HL-60 (cell line): ENCODE measurements around the gene LGR6.
A peak's percentile ranks its signal among the peaks of the same experiment; 100 is the strongest.
"Not testable (repeated sequence)": the region's sequence is repeated elsewhere in the genome, so short reads cannot be mapped to it uniquely, and the experiment has no call there.

Source experiments
- DNase-seq, 2 experiments: peaks; one replicate each; pipeline ENCODE4 v3.0.0-alpha.2; 2010 to 2020; ENCODE audit warnings: low read depth in 1 of 2, low spot score in 1 of 2
- H3K27ac ChIP-seq: fragments of 250-450 bp; sonication (Bioruptor Pico); replicated peaks from 2 replicates; pipeline ENCODE4 v1.5.1; 2020; ENCODE audit warnings: mild to moderate bottlenecking, moderate library complexity
- H3K27me3 ChIP-seq: fragments of 250-450 bp; sonication (Bioruptor Pico); 2 replicates; pipeline ENCODE4 v1.5.1; 2021; ENCODE audit warnings: mild to moderate bottlenecking, moderate library complexity; ENCODE audit not compliant: insufficient read depth, poor library complexity, severe bottlenecking
- H3K4me3 ChIP-seq: replicated peaks from 2 replicates; pipeline ENCODE4 v1.5.1; 2011; ENCODE audit warnings: mild to moderate bottlenecking, control low read depth, low read length; ENCODE audit not compliant: insufficient read depth
- GABPA ChIP-seq: IDR thresholded peaks from 2 replicates; pipeline ENCODE4 v1.6.1; 2012; ENCODE audit warnings: low read depth
- POLR2AphosphoS5 ChIP-seq: IDR thresholded peaks from 2 replicates; pipeline ENCODE4 v1.6.1; 2012; ENCODE audit warnings: low read depth
- SPI1 ChIP-seq: IDR thresholded peaks from 2 replicates; pipeline ENCODE4 v1.6.1; 2012; ENCODE audit warnings: low read depth, mild to moderate bottlenecking, borderline replicate concordance
- TF ChIP-seq, protein P1 (sequence below): IDR thresholded peaks from one replicate; pipeline ENCODE4 v1.5.1; 2011; ENCODE audit warnings: low read length, control low read depth, inconsistent platforms; ENCODE audit not compliant: insufficient read depth
- TF ChIP-seq, protein P2 (sequence below): IDR thresholded peaks from 2 replicates; pipeline ENCODE4 v1.6.1; 2012; ENCODE audit warnings: low read depth; ENCODE audit not compliant: insufficient replicate concordance

Gene LGR6

DNA sequence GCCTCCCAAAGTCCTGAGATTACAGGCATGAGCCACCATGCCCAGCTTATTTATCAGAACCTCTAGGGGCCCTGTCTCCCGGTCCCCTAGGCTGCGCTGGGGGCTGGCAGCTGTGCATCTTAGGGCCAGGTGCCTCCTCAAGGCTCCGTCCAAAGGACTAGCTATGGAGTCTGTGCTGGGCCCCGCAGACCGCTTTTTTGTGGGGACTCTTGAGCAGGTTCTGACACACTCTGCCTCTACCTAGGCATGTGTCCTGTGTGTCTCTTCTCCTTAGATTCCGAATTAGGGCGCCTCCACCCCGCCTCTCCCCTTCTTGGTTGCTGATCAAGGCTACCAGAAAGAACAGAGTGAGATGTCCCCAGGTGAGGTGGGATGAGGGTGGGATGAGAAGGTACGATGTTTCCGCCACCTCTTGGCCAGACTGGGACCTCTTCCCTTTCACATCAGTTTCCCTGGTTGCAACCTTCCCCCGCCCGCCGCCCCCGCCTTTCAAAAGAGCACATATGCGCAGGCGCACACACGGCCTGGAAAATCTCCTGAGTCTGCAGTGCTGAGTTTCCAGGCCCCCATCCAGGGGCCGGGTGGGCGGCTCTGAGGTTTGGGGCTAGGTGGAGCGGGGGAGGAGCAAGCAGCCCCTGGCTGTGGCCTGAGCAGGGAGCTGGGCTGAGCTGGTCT, 28.2 kb upstream of the LGR6 start:
- DNase-seq = no peak
- Histone ChIP-seq H3K4me3 (no peak overlapping the region), H3K27me3 (no peaks in the 10 kb centered on the region), H3K27ac (peak overlapping the region; percentile 41)
- TF ChIP-seq, protein P1, sequence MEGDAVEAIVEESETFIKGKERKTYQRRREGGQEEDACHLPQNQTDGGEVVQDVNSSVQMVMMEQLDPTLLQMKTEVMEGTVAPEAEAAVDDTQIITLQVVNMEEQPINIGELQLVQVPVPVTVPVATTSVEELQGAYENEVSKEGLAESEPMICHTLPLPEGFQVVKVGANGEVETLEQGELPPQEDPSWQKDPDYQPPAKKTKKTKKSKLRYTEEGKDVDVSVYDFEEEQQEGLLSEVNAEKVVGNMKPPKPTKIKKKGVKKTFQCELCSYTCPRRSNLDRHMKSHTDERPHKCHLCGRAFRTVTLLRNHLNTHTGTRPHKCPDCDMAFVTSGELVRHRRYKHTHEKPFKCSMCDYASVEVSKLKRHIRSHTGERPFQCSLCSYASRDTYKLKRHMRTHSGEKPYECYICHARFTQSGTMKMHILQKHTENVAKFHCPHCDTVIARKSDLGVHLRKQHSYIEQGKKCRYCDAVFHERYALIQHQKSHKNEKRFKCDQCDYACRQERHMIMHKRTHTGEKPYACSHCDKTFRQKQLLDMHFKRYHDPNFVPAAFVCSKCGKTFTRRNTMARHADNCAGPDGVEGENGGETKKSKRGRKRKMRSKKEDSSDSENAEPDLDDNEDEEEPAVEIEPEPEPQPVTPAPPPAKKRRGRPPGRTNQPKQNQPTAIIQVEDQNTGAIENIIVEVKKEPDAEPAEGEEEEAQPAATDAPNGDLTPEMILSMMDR = no peak
- no peak for TF ChIP-seq GABPA
- no peak for TF ChIP-seq POLR2AphosphoS5
- TF ChIP-seq, protein P2, sequence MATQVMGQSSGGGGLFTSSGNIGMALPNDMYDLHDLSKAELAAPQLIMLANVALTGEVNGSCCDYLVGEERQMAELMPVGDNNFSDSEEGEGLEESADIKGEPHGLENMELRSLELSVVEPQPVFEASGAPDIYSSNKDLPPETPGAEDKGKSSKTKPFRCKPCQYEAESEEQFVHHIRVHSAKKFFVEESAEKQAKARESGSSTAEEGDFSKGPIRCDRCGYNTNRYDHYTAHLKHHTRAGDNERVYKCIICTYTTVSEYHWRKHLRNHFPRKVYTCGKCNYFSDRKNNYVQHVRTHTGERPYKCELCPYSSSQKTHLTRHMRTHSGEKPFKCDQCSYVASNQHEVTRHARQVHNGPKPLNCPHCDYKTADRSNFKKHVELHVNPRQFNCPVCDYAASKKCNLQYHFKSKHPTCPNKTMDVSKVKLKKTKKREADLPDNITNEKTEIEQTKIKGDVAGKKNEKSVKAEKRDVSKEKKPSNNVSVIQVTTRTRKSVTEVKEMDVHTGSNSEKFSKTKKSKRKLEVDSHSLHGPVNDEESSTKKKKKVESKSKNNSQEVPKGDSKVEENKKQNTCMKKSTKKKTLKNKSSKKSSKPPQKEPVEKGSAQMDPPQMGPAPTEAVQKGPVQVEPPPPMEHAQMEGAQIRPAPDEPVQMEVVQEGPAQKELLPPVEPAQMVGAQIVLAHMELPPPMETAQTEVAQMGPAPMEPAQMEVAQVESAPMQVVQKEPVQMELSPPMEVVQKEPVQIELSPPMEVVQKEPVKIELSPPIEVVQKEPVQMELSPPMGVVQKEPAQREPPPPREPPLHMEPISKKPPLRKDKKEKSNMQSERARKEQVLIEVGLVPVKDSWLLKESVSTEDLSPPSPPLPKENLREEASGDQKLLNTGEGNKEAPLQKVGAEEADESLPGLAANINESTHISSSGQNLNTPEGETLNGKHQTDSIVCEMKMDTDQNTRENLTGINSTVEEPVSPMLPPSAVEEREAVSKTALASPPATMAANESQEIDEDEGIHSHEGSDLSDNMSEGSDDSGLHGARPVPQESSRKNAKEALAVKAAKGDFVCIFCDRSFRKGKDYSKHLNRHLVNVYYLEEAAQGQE = no peak
- TF ChIP-seq SPI1 = no peak

DNA sequence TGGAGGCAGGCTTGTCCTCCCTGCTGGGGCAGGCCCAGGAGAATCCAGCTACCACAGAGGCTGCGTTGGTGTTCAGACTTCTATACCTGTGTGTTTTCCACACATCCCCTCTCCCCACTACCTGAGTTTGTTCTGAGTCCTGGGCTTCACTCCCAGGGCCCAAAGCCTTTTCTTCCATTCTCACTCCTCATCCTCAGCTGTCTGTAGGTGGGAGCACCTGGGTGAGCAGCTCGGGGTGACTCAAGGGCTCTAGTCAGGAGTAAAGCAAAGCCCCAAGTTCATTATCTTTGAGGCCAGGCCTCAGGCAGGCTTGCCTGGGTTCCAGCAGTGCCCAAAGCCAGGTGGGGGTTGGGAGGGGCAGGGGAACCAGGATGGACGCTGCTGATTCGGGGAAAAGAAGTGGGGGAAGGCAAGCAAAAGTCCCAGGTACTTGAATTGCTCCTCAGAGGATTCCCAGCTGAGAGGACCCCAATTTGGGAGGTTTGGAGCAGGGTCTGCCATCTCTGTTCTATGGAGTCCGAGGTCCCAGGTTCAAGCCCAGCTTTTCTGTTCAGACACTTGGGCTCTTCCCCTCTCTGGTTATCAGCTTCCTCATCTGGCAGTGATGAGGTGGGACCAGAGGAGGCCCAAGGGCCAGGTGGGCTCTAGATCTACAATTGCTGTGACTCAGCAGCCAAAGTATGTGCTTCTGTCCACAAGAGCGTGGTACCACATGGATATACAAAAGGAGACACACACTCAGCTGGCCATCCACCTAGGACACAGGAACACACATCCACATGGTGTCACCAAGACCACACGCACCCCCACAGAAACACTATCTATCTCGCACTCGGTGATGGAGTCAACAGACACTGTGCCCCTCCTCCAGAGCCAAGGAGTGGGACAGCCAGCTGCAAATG, 27.4 kb upstream of the LGR6 start:
- H3K27ac ChIP-seq = no peak overlapping the region
- H3K27me3 ChIP-seq = no peaks in the 10 kb centered on the region
- H3K4me3 ChIP-seq = no peak overlapping the region
- no peak for DNase-seq
- TF ChIP-seq, protein P2 = no peak
- no peak for TF ChIP-seq POLR2AphosphoS5
- no peak for TF ChIP-seq SPI1
- TF ChIP-seq, protein P1 = no peak
- TF ChIP-seq GABPA = no peak

DNA sequence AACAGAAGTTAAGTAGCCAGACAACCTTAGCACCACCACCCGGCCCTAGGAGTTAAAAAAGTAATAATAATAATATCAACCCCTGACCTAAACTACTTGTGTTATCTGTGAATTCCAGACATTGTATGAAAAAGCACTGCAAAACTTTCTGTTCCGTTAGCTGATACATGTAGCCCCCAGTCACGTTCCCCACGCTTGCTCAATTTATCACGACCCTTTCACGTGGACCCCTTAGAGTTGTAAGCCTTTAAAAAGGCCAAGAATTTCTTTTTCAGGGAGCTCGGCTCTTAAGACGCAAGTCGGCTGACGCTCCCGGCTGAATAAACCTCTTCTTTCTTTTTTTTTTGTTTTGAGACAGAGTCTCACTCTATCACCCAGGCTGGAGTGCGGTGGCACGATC, 26.5 kb upstream of the LGR6 start:
- H3K27ac ChIP-seq, H3K4me3 ChIP-seq, H3K27me3 ChIP-seq, DNase-seq: not testable (repeated sequence)

DNA sequence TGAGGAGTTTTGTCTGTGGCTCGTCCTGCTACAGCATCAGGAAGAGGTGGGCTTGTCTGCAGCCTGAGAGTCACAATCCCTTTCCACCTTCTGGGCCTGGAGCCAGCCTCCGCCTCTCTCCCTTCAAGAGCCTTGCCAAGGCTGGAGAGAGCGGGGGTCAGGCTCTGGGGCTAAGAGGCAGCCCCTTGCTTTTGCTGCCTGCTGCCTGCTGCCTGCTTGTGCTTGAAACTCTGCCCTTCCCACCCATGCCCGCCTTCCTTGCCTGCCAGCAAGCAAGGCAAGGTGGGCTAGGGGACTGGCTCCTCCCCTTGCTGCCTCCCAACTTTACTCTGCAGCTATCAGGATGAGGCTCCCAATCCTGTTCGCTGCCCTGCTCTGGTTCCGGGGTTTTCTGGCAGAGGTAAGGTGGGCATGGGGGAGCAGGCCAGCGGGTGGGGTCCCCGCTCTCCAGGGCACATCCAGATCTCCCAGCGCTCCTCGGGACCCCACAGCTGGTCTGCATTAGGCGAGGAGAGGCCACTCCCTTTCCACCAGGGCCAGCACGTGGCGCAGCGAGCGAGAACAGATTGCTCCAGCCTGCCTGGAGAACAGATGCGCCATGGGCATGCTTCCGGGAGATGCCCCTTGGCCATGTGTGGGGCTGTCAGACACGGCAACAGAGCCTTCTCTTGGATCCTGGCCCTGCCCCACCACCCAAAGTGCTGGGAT, 25.7 kb upstream of the LGR6 start:
- TF ChIP-seq, protein P2 = no peak
- no peak for TF ChIP-seq SPI1
- TF ChIP-seq, protein P1 = no peak
- no peak for TF ChIP-seq POLR2AphosphoS5
- no peak for TF ChIP-seq GABPA
- Histone ChIP-seq H3K27ac (no peak overlapping the region), H3K27me3 (no peaks in the 10 kb centered on the region), H3K4me3 (no peak overlapping the region)
- DNase-seq = no peak
